Measurements from ENCODE around the gene ABCC10. TPM values are rescaled to one million over a fixed set of nuclear protein-coding genes. Genes with fewer than 3 reads are reported as not detected.

ABCC10 gene
- total RNA-seq, 1 donor from 2014 or later, result 22.8 TPM

GRCh38 chr6:43468748-43469681 is 41.7 kb downstream of the ABCC10 start:
- TF ChIP-seq POLR2A (IDR thresholded peaks at IDR 0.05) (no peak), POLR2AphosphoS5 (IDR thresholded peaks at IDR 0.05; ENCODE audit: insufficient read depth in 1 of 2, low read depth in 1 of 2) (no peak)
- TF ChIP-seq, protein P1, sequence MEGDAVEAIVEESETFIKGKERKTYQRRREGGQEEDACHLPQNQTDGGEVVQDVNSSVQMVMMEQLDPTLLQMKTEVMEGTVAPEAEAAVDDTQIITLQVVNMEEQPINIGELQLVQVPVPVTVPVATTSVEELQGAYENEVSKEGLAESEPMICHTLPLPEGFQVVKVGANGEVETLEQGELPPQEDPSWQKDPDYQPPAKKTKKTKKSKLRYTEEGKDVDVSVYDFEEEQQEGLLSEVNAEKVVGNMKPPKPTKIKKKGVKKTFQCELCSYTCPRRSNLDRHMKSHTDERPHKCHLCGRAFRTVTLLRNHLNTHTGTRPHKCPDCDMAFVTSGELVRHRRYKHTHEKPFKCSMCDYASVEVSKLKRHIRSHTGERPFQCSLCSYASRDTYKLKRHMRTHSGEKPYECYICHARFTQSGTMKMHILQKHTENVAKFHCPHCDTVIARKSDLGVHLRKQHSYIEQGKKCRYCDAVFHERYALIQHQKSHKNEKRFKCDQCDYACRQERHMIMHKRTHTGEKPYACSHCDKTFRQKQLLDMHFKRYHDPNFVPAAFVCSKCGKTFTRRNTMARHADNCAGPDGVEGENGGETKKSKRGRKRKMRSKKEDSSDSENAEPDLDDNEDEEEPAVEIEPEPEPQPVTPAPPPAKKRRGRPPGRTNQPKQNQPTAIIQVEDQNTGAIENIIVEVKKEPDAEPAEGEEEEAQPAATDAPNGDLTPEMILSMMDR (IDR thresholded peaks at IDR 0.05), result no peak
- intact Hi-C loops (cut with DNase I), result no loop called here
- H3K27me3 ChIP-seq, result no peaks in the 10 kb centered on the region

DNA sequence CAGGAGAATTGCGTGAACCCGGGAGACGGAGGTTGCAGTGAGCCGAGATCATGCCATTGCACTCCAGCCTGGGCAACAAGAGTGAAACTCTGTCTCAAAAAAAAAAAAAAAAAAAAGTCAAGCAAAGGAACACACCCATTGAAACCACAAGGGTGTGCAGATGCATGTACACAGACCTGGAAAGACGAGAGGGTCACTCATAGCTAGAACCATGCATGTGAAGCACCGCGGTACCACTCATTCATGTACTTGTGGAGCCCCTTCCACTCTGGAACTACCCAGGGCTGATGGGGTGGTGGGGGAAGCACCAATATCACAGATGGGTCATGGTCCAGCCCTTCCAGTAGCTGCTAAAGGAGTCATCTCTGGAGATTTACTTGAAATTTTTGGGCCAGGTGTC is 42.6 kb downstream of the ABCC10 start:
- no peaks in the 10 kb centered on the region for H3K36me3 ChIP-seq
- no peaks in the 10 kb centered on the region for H3K9me3 ChIP-seq
- DNase-seq (ENCODE audit: extremely low spot score in 2 of 2), result no peak
- no peak overlapping the region for H3K4me3 ChIP-seq
- H3K4me1 ChIP-seq, result no peaks in the 10 kb centered on the region
- H3K27ac ChIP-seq, result no peak overlapping the region
- no peak for TF ChIP-seq POLR2A (IDR thresholded peaks at IDR 0.05)
- TF ChIP-seq, protein P1 (IDR thresholded peaks at IDR 0.05), result no peak
- no peak for TF ChIP-seq POLR2AphosphoS5 (IDR thresholded peaks at IDR 0.05; ENCODE audit: insufficient read depth in 1 of 2, low read depth in 1 of 2)
- H3K27me3 ChIP-seq, result no peaks in the 10 kb centered on the region
- intact Hi-C loops (cut with DNase I), result no loop called here

More at GRCh38 chr6:43468748-43469681, 41.7 kb downstream of the ABCC10 start:
- H3K4me1 ChIP-seq, result no peaks in the 10 kb centered on the region
- H3K36me3 ChIP-seq, result no peaks in the 10 kb centered on the region
- no peak overlapping the region for H3K4me3 ChIP-seq
- no peaks in the 10 kb centered on the region for H3K9me3 ChIP-seq
- no peak for DNase-seq (ENCODE audit: extremely low spot score in 2 of 2)
- H3K27ac ChIP-seq, result no peak overlapping the region

DNA sequence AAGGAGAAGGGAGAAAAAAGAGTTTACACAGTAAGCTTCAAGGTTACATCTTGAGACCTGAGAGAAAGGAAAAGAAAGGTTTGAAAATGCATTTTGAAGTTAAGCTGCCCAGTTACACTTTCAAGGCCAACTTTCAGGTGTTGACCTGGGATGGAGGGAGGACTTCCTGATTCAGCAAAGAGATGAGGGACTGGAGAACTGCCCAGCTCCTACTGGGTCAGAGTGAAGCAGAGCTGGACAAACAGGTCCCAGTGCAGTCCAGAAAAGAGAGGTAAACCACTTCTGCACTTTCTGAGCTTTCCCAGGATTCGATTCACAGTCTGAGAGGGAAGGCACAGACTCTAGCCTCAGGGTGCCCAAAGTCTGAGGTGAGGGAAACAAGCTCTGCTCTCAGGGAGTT is 44.1 kb downstream of the ABCC10 start:
- H3K9me3 ChIP-seq, result no peaks in the 10 kb centered on the region
- TF ChIP-seq POLR2AphosphoS5 (IDR thresholded peaks at IDR 0.05; ENCODE audit: insufficient read depth in 1 of 2, low read depth in 1 of 2) (no peak), POLR2A (IDR thresholded peaks at IDR 0.05) (no peak)
- TF ChIP-seq, protein P1 (IDR thresholded peaks at IDR 0.05), result no peak
- H3K36me3 ChIP-seq, result no peaks in the 10 kb centered on the region
- H3K4me3 ChIP-seq, result no peak overlapping the region
- no peak for DNase-seq (ENCODE audit: extremely low spot score in 2 of 2)
- H3K27ac ChIP-seq, result no peak overlapping the region
- no peaks in the 10 kb centered on the region for H3K4me1 ChIP-seq
- H3K27me3 ChIP-seq, result no peaks in the 10 kb centered on the region
- intact Hi-C loops (cut with DNase I), result no loop called here

DNA sequence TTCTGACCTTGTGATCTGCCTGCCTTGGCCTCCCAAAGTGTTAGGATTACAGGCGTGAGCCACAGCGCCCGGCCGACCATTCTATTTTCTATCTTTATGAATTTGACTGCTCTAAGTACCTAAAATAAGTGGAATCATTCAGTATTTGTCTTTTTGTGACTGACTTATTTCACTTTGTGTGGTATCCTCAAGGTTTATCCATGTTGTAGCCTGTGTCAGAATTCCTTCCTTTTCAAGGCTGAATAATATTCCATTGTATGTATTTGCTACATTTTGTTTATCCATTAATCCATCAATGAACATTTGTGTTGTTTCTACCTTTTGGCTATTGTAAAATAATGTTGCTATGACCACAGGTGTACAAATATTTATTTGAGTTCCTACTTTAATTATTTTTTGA is 45.2 kb downstream of the ABCC10 start:
- H3K36me3 ChIP-seq, result no peaks in the 10 kb centered on the region
- H3K27ac ChIP-seq, result no peak overlapping the region
- no peak for DNase-seq (ENCODE audit: extremely low spot score in 2 of 2)
- no peak for TF ChIP-seq POLR2AphosphoS5 (IDR thresholded peaks at IDR 0.05; ENCODE audit: insufficient read depth in 1 of 2, low read depth in 1 of 2)
- TF ChIP-seq, protein P1 (IDR thresholded peaks at IDR 0.05), result no peak
- TF ChIP-seq POLR2A (IDR thresholded peaks at IDR 0.05), result no peak
- H3K9me3 ChIP-seq, result no peaks in the 10 kb centered on the region
- H3K27me3 ChIP-seq, result no peaks in the 10 kb centered on the region
- H3K4me1 ChIP-seq, result no peaks in the 10 kb centered on the region
- H3K4me3 ChIP-seq, result no peak overlapping the region
- intact Hi-C loops (cut with DNase I), result no loop called here

DNA sequence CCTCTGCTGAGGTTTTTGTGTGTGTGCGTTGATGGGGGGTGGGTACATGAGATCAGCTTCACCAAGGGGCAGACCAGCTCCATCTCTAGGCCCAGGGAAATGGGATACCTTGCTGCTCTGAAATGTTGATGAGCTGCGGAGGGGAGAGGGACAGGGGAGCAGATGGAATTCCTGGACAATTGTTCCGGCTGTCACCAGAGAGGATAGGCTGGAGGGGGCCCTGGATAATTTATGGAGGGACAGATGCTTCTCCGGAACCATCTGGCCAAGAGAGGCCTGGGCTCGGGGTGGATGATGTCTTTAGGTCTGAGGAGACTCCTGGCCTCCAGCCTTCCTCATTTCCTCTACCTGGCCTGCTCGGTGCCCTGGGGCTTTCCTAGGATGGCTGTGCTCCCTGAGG is 48.2 kb downstream of the ABCC10 start:
- TF ChIP-seq POLR2A (IDR thresholded peaks at IDR 0.05), result no peak
- TF ChIP-seq, protein P1 (IDR thresholded peaks at IDR 0.05), result no peak
- no peak for TF ChIP-seq POLR2AphosphoS5 (IDR thresholded peaks at IDR 0.05; ENCODE audit: insufficient read depth in 1 of 2, low read depth in 1 of 2)
- H3K9me3 ChIP-seq, result no peaks in the 10 kb centered on the region
- no peak for DNase-seq (ENCODE audit: extremely low spot score in 2 of 2)
- H3K27me3 ChIP-seq, result no peaks in the 10 kb centered on the region
- H3K4me1 ChIP-seq, result peaks cover 27% of the 10 kb centered on the region
- no peak overlapping the region for H3K4me3 ChIP-seq
- H3K27ac ChIP-seq, result no peak overlapping the region
- intact Hi-C loops (cut with DNase I), result no loop called here
- no peaks in the 10 kb centered on the region for H3K36me3 ChIP-seq
